NCI-H2107 (cell line): ENCODE measurements around the gene PSMA6.
"Not testable (repeated sequence)": the region's sequence is repeated elsewhere in the genome, so short reads cannot be mapped to it uniquely, and the experiment has no call there.

Experiments used
- DNase-seq: peaks from one replicate; lab custom pipeline; 2025; lab: John Stamatoyannopoulos, UW

PSMA6 gene

GRCh38 chr14:35285168-35286002 is 6.8 kb upstream of the PSMA6 start:
- no peak for DNase-seq

DNA sequence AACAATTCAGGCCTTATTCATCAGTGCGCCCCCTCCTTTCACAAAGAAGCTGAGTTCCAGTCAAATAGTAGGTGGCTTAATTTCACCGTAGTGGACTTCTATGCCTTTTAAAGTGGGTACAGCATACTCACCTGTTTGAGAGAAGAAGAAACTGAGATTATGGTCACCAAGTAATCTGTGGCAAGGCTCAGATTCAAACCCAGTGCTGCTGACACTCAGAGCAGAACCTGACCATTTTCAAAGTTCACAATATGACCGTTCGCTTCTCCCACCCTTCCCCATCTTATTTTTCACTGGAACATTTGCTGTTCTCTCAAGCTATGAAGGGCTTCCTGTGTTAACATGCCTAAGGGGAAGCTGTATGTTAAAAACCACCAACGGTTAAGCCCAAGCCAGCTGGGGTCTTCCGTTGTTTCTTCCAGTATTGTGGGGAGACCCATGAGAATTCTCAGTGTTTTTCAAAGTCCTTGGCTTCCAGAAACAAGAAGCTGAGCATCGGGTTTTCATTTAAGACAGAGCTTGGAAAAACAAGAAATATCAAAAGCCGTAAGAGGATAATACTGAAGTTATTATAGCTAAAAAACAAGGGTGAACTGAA is 6.1 kb upstream of the PSMA6 start:
- DNase-seq = no peak

- DNase-seq = no peak
Measured at GRCh38 chr14:35286707-35287106, 5.5 kb upstream of the PSMA6 start.

- no peak for DNase-seq
Measured at GRCh38 chr14:35287431-35288013, 4.7 kb upstream of the PSMA6 start.

DNA sequence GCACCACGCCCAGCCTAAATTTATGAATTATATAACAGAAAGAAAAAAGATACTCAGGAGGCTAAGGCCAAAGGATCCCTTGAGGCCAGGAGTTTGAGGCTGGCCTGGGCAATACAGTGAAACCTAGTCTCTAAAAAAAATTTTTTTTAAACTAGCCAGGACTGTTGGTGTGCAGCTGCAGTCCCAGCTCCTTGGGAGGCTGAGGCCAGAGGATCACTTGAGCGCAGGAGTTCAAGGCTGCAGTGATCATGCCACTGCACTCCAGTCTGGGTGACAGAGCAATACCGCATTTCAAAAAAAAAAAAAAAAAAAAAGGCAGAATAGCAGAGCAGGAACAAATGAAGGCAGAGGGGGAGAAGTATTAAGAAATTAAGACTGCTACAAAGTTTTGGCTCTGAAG is 2.6 kb upstream of the PSMA6 start:
- DNase-seq = no peak

DNA sequence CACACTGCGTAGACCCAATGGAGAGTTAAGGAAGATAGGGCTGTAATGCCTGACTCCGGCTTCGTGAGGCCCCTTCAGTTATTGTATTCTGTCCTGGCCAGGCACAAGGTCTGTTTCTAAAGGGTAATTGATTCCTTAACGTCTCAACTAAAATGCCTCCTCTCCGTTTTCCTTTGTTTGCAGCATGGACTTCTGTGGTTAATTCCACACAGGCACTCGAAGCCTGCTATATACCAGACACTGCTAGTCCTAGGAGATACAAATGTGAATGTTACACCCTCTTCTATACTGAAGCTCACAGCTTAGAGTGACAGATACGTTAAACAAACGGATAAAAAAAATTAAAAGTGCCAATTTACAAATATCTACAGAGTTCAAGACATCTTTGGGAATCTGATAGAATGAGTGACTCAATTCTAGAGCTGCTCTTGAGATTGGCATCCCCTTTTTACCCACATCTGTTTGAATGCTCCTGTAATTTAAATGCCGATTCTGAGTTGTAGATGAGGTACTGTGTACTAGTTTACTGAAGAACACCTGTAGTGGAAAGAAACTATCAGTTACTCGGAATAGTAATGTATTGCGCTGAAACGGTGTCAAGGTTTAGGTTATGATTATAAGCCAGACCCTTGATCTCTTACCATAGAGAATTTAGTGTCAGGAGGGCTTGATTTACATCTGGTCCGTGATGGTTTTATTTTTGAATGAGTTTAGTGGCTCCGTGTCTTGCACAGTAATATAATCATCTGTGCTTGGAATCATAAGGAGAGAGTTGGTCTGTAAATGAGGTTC is 784 bp downstream of the PSMA6 start:
- no peak for DNase-seq

- DNase-seq = no peak
Measured at GRCh38 chr14:35295845-35296161, 3.6 kb downstream of the PSMA6 start.

DNA sequence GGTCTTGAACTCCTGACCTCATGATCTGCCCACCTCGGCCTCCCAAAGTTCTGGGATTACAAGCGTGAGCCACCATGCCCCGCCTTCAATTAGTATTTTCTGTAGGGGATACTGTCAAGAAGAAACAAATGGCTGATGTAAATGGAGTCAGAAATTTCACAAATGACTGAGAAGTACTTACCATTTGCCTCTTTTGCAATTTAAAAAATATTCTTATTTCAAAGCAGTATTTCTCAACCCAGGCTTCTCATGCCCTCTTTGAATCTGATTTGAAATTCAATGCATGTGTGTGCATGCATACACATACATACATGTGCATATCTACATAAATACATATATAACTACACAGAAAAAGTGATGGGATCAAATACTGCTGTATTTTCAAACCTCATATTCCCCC is 4.4 kb downstream of the PSMA6 start:
- no peak for DNase-seq

DNA sequence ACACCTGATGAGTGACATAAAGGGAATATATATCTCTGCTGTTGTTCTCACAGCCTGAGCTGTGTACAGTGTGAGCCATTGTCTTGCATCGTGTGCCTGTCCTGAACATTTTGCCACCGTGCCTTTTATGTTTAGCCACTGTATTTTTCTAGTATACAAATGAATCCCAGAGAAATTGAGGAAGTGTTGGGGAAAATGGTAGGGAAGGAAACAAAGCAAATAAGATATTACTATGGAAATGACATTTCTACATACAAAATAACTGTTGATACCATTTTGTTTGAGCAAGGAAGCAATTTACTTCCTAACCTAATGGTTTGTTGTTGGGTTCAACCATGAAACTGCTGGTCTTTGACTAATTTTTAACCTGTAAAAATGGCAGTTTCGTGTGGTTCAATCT is 5.5 kb downstream of the PSMA6 start:
- DNase-seq = no peak

- no peak for DNase-seq
Measured at GRCh38 chr14:35298351-35298750, 6.2 kb downstream of the PSMA6 start.

- DNase-seq = no peak
Measured at GRCh38 chr14:35299708-35300107, 7.5 kb downstream of the PSMA6 start.

DNA sequence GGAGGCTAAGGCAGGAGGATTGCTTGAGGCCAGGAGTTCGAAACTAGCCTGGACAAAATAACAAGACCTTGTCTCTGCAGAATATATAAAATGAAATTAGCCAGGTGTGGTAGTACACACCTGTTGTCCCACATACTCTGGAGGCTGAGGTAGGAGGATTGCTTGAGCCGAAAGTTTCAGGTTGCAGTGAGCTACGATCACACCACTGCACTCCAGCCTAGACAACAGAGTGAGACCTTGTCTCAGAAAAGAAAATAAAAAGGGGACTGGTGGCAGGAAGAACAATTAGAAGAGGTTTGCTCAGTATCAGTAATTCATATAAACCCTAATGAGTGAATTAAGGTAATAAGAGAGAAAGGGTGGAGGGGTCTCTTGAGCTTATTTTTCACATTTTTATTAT is 8.0 kb downstream of the PSMA6 start:
- no peak for DNase-seq

DNA sequence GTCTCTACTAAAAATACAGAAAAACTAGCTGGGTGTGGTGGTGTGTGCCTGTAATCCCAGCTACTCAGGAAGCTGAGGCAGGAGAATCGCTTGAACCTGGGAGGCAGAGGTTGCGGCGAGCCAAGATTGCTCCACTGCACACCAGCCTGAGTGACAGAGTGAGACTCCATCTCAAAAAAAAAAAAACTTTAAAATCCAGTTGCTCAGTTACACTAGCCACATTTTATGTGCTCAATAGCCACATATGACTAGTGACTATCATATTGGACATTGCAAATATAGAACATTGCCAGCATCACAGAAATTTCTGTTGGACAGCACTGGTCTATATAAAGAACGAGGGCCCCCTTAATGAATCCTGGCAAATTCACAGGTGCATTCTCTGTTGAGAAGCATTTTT is 9.2 kb downstream of the PSMA6 start:
- DNase-seq = not testable (repeated sequence)

DNA sequence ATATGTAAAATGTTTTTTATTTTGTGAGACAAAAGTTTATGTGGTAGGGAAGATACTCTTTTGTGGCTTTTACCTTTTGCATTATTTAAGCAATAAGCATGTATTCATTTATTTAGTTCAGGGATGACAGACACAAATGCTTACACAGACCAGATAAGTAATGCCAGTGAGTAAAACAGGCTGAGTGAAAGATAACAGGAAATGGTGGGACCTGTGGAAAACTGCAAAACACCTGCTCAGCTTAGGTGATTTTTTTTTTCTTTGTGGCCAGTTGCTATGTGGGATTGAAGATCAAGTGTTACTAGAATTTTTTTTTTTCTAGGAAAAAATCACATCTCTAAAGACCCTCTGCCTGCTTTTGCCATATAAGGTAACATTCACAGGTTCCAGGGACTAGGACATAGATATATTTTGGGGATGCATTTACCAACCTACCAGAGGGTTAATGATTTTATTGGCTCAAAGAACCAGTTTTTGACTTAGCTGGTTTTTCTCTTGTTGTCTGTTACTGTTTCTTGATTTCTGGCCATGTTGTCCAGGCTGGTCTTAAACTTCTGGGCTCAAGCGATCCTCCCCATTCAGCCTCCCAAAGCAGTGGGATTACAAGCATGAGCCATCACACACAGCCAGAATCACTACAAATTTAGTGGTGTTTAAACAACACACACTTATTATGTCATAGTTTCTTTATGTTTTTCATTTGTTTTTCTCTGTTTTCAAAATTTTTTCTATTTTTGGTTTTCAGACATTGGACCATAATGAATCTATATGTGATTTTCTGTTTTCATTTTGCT is 9.8 kb downstream of the PSMA6 start:
- DNase-seq = no peak

DNA sequence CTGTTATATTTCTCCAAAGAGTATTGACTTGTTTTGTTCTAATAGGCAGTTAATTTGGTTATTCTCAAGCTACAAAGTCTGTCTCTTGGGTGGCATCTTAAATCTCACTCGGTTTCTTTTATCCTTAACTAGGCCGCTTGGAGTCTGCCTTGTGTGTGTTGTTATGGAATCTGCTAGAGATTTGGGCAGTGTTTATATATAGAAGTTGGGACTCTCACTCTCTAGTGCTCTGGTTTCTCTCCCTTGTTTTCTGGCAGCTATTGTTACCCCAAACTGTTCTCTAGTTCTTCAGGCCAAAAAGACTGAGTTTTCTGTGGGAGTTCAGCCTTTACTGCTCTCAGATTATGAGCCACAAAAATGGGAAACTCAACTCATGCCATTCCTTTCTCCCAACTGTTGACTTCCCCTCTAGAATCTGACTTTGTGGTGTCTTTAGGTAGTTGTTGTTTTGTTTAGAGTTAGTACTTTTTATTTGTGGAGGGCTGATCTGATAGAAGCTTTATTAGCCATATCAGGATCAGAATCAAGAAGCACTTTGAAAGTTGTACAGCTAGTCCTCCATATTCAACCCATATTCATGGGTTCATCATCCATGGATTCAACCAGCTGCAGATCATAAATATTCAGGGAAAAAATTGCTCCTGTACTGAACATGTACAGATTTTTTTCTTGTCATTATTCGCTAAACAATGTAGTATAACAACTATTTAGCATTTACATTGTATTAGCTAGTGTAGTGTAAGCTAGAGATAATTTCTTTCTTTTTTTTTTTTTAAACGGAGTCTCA is 11.2 kb downstream of the PSMA6 start:
- no peak for DNase-seq

- DNase-seq = no peak
Measured at GRCh38 chr14:35304812-35305462, 12.8 kb downstream of the PSMA6 start.

GRCh38 chr14:35305633-35306032 is 13.5 kb downstream of the PSMA6 start:
- DNase-seq = no peak

- DNase-seq = no peak
Measured at GRCh38 chr14:35306114-35306513, 13.9 kb downstream of the PSMA6 start.

DNA sequence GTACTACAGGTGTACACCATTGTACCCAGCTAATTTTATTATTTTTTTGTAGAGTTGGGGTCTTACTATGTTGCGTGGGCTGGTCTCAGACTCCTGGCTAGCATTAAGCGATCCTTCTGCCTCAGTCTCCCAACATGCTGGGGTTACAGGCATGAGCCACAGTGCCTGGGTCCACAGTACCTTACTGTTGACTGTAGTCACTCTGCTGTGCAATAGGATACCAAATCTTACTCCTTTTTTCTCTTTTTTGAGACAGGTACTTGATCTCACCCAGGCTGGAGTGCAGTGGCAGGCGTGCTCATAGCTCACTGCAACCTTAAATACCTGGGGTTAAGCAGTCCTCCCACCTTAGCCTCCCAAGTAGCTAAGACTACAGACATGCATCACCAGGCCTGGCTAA is 25.6 kb downstream of the PSMA6 start:
- DNase-seq = no peak

GRCh38 chr14:35319509-35319908 is 27.3 kb downstream of the PSMA6 start:
- DNase-seq = no peak

- no peak for DNase-seq
Measured at GRCh38 chr14:35320472-35320871, 28.3 kb downstream of the PSMA6 start.
